Subcutaneous abdominal adipose tissue (tissue), 5 donors: ENCODE results near the gene POU6F1.

ENCODE experiments used
- H3K27ac ChIP-seq: one replicate; pipeline ENCODE4 v1.7.0; 2013; ENCODE audit warnings: low read depth, mild to moderate bottlenecking, inconsistent platforms, low read length, moderate library complexity
- H3K27me3 ChIP-seq, 5 donors: one replicate each; pipeline ENCODE4 v1.7.0; 2013; ENCODE audit warnings: low read length in 5 of 5, inconsistent platforms in 1 of 5; ENCODE audit not compliant: control insufficient read depth in 5 of 5, insufficient read depth in 4 of 5
- H3K36me3 ChIP-seq, 5 donors: one replicate each; pipeline ENCODE4 v1.7.0; 2013; ENCODE audit warnings: low read length in 5 of 5; ENCODE audit not compliant: control insufficient read depth in 5 of 5, insufficient read depth in 5 of 5
- H3K4me1 ChIP-seq, 5 donors: one replicate each; pipeline ENCODE4 v1.7.0; 2013; ENCODE audit warnings: low read length in 5 of 5, mild to moderate bottlenecking in 3 of 5, moderate library complexity in 1 of 5; ENCODE audit not compliant: control insufficient read depth in 5 of 5, insufficient read depth in 5 of 5
- H3K4me3 ChIP-seq, 5 donors: one replicate each; pipeline ENCODE4 v1.7.0; 2013; ENCODE audit warnings: low read length in 5 of 5, low read depth in 1 of 5
- H3K9ac ChIP-seq, 5 donors: one replicate each; pipeline ENCODE4 v1.7.0; 2013; ENCODE audit warnings: low read length in 5 of 5, mild to moderate bottlenecking in 4 of 5, moderate library complexity in 3 of 5
- H3K9me3 ChIP-seq, 5 donors: one replicate each; pipeline ENCODE4 v1.7.0; 2013; ENCODE audit warnings: low read length in 5 of 5; ENCODE audit not compliant: control insufficient read depth in 5 of 5
- donor health status: healthy.
- donor health status: healthy.
- donor health status: healthy.
- donor health status: healthy.
- donor health status: healthy.

Gene POU6F1

DNA sequence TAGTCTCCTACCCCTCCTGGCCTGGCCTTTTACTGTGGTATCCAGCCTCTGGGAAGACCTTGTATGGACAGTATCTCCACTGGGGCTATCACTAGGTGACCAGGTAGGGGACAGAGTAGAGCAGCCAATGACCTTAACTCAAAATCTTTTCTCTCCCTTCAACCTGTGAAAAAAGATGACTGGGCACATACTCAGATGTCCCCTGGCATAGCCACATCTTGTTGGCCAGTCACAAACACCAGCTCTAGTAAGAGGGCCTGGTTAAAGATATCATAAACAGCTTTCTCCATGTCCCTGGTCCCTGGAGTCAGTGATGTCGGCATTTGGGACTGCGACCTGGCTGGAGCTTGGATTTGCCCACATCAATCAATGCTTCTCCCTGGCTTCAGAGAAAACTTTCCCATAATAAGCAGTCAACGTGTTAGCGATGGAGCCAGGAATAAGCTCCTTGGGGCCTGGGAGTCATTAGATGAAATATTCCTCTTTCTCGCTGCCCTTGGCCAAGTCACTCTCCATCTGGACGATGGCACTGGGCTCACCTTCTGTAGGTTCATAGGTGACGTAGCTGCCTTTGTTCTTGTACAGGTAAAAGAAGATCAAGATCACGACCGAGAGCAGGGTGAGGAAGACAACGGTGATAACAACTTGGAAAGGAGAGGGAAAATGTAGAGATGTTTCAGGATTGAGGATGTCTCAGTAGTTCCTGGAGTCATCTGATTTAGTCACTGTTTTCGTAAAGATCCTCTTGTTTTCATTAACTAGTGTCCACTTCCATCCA, 27.8 kb upstream of the POU6F1 start:
- Histone ChIP-seq H3K4me3 (peak overlapping the region in 3 of 5 donors; percentile 23 to 44 (median 31)), H3K27ac (peak overlapping the region; percentile 37), H3K9me3 (no peaks in the 10 kb centered on the region), H3K9ac (no peak overlapping the region), H3K27me3 (no peaks in the 10 kb centered on the region), H3K4me1 (peaks cover 6 to 47% (median 36%) of the 10 kb centered on the region in 5 donors), H3K36me3 (peaks cover 13 to 46% (median 33%) of the 10 kb centered on the region in 5 donors)

DNA sequence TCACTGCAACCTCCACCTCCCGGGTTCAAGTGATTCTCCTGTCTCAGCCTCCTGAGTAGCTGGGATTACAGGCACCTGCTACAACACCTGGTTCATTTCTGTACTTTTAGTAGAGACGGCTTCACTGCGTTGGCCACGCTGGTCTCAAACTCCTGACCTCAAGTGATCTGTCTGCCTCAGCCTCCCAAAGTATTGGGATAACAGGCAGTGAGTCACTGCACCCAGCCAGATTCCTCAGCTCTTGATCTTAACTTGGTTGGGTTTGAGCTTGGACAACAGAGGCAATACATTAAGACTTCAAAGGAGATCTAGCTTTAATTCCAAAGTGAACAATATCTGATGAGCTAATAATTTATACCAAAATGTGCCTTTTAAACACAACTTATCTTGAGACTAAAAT, 26.4 kb upstream of the POU6F1 start:
- no peak overlapping the region for H3K9ac ChIP-seq
- H3K4me1 ChIP-seq, result peaks cover 6 to 60% (median 48%) of the 10 kb centered on the region in 5 donors
- H3K4me3 ChIP-seq, result no peak overlapping the region
- no peaks in the 10 kb centered on the region for H3K9me3 ChIP-seq
- H3K36me3 ChIP-seq, result peaks cover 15 to 52% (median 39%) of the 10 kb centered on the region in 5 donors
- H3K27me3 ChIP-seq, result no peaks in the 10 kb centered on the region
- H3K27ac ChIP-seq, result no peak overlapping the region

DNA sequence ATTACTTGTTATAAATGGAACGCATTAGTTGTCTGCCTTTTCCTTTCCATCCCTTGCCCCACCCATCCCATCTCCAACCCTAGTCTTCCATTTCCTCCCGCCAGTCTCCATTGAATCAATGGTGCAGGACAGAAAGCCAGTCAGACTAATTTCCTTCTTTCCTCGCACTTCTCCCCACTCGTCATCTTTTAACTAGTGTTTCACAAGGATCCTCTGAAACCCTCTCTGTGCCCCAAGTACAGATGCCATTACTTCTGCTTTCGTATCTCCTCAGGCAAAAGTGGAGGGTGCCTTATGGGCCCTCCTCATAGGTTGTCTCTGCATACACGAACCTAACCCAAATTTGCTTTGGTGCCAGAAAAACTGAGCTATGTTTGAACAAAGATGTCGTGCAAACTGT, 25.0 kb upstream of the POU6F1 start:
- Histone ChIP-seq H3K9me3 (no peaks in the 10 kb centered on the region), H3K9ac (no peak overlapping the region), H3K4me1 (peaks cover 6 to 64% (median 50%) of the 10 kb centered on the region in 5 donors), H3K27me3 (no peaks in the 10 kb centered on the region), H3K27ac (no peak overlapping the region), H3K4me3 (no peak overlapping the region), H3K36me3 (peaks cover 15 to 52% (median 39%) of the 10 kb centered on the region in 5 donors)

DNA sequence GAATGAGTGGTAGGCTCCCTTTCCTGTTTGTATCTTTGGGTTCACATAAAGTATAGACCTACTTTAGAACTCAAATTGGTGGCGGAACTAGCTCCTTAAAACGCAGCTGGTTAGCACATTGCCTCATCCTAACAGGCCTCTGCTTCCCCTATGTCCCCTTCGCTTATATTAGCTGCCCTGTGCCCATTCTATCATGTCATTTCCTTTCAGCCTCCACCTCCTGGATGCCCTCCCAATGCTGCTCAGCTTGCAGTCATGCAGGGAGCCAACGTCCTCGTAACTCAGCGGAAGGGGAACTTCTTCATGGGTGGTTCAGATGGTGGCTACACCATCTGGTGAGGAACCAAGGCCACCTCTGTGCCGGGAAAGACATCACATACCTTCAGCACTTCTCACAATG, 24.3 kb upstream of the POU6F1 start:
- Histone ChIP-seq H3K4me1 (peaks cover 3 to 57% (median 44%) of the 10 kb centered on the region in 5 donors), H3K4me3 (no peak overlapping the region), H3K27ac (no peak overlapping the region), H3K9me3 (no peaks in the 10 kb centered on the region), H3K36me3 (peaks cover 15 to 52% (median 39%) of the 10 kb centered on the region in 5 donors), H3K9ac (no peak overlapping the region), H3K27me3 (no peaks in the 10 kb centered on the region)

DNA sequence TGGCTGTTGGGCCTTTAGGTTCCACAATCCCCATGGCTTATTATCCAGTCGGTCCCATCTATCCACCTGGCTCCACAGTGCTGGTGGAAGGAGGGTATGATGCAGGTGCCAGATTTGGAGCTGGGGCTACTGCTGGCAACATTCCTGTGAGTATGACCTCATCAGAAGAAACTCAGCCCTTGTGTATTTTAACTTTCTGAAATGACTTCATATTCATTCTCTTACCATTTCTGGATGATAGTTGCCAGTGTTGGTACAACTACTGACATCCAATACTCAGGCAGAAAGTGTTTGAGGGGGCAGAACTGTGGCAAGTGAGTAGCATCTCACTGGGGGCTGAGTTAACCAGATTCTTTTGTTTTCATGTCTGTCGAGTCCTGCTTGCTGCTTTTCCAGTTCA, 23.1 kb upstream of the POU6F1 start:
- H3K36me3 ChIP-seq, result peaks cover 15 to 52% (median 39%) of the 10 kb centered on the region in 5 donors
- no peak overlapping the region for H3K4me3 ChIP-seq
- peaks cover 0 to 47% (median 32%) of the 10 kb centered on the region in 5 donors for H3K4me1 ChIP-seq
- peak overlapping the region in 1 of 5 donors; percentile 28 for H3K9ac ChIP-seq
- H3K27me3 ChIP-seq, result no peaks in the 10 kb centered on the region
- H3K9me3 ChIP-seq, result no peaks in the 10 kb centered on the region
- H3K27ac ChIP-seq, result peak overlapping the region; percentile 47

DNA sequence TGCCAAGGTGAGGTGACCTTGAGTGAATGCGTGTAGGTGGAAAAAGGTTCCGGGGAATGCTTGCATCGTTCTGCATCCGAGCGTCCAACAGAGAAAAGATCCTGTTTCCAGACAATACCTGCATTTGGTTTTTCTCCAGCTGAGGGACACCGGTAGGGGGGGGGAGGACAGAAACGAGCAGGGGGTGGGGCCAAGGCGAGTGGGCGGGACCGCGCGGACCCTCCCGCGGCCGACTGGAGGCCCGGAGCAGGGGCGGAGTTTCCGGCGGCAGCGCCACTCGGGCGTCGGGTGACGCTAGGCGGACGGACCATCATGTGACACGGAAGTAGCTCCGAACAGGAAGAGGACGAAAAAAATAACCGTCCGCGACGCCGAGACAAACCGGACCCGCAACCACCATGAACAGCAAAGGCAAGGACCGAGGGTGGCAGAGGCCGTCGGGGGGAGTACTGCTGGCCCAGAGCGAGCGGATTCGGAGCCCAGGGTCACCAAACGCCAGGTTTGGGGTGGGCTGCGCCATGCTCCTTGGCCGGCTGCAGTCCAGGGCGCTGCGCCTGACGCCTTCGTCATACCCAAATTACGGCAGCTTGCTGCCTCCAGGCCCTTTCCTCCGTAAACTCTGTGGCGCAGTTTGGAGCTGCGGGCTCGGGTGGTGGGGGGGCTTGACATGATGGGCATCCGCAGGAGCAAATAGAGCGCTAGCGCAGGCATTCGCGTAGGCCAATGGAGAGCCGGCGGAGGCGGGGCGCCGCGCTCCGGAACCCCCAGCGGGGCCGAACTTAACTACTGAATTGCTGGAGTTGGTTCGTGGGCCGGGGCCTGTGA, 20.9 kb upstream of the POU6F1 start, which contains the start of gene DAZAP2:
Gene DAZAP2, plus strand, starts transcription at position 317 of the 825 bp plus-strand sequence. Its CDS starts 82 bp downstream, at position 399.
- H3K4me1 ChIP-seq, result peaks cover 0 to 37% (median 26%) of the 10 kb centered on the region in 5 donors
- H3K27ac ChIP-seq, result peak within 1 kb of the TSS; percentile 100
- no peaks in the 10 kb centered on the region for H3K27me3 ChIP-seq
- H3K9me3 ChIP-seq, result no peaks in the 10 kb centered on the region
- H3K36me3 ChIP-seq, result peaks cover 13 to 33% (median 30%) of the 10 kb centered on the region in 5 donors
- H3K4me3 ChIP-seq, result peak within 1 kb of the TSS; percentile 97 to 100 (median 100)
- H3K9ac ChIP-seq, result peak within 1 kb of the TSS; percentile 100

DNA sequence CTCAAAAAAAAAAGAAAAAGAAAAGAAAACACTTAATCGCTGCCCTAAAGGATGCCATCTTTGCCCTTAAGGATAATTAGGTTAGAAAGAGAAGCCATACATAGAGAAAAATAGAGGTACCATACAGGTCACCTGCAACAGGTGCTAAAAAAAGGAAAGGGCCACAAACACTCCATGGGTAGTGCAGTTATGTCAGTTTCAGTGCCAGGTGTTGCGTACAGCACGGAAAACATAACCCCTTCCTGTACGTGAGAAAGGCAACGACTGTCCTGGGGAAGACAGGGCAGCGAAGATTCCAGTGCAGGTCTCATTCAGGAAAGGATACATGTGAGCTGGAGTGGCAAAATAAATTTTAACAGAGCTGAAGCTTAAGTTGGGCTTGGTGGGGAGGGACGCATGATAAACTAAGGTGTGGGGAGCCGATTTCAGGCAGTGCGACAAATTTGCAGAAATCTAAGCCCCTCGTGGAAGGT, 20.2 kb upstream of the POU6F1 start:
- Histone ChIP-seq H3K27ac (peak overlapping the region; percentile 100), H3K36me3 (peaks cover 13 to 30% (median 28%) of the 10 kb centered on the region in 5 donors), H3K9me3 (no peaks in the 10 kb centered on the region), H3K9ac (peak overlapping the region in 4 of 5 donors; percentile 52 to 100 (median 90)), H3K4me3 (peak overlapping the region; percentile 97 to 100 (median 100)), H3K4me1 (peaks cover 0 to 35% (median 26%) of the 10 kb centered on the region in 5 donors), H3K27me3 (no peaks in the 10 kb centered on the region)

DNA sequence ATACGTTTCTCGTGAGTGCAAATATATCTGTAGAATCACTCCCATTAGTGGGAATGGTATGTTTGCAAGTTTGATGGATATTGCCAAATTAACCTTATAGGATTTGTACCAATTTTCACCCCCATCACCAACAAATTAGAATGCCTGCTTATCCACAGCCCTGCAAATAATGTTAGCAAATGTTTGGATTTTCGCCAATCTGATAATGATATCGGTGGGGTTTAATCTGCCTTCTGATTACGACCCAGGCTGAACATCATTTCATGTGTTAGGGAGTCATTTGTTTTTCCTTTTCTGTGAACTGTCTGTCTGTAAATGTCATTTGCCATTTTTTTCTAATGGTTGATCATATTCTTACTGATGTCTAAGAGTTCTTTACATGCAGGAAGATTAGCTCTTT, 16.7 kb upstream of the POU6F1 start:
- H3K4me1 ChIP-seq, result peaks cover 0 to 7% (median 6%) of the 10 kb centered on the region in 5 donors
- H3K27ac ChIP-seq, result no peak overlapping the region
- H3K36me3 ChIP-seq, result no peaks in the 10 kb centered on the region
- H3K9ac ChIP-seq, result no peak overlapping the region
- H3K4me3 ChIP-seq, result no peak overlapping the region
- no peaks in the 10 kb centered on the region for H3K27me3 ChIP-seq
- H3K9me3 ChIP-seq, result no peaks in the 10 kb centered on the region

DNA sequence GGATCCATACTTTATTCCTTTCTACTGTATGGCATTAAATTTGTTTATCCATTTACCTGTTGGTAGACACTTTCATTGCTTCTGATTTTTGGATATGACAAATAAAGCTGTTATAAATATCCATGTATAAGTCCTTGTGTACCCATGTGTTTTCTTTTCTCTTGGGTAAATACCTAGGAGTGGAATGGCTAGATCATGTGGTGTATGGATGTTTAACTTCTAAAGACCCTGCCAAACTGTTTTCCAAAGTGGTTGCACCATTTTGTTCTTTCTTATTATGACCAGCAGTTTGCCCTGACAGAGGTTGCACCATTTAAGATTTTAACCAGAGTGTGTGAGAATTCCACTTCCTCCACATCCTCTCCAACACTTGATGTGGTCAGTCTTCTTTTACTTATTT, 14.8 kb upstream of the POU6F1 start:
- no peak overlapping the region for H3K9ac ChIP-seq
- no peaks in the 10 kb centered on the region for H3K27me3 ChIP-seq
- H3K9me3 ChIP-seq, result no peaks in the 10 kb centered on the region
- no peak overlapping the region for H3K4me3 ChIP-seq
- H3K27ac ChIP-seq, result no peak overlapping the region
- H3K4me1 ChIP-seq, result no peaks in the 10 kb centered on the region
- no peaks in the 10 kb centered on the region for H3K36me3 ChIP-seq
